Prostate gland (tissue), 2 donors: ENCODE measurements around the gene ZKSCAN3. TPM values are rescaled to one million over a fixed set of nuclear protein-coding genes. Genes with fewer than 3 reads are reported as not detected.

Experiments
- DNase-seq: peaks from one replicate; pipeline ENCODE4 v3.0.0-alpha.2; 2019; ENCODE audit warnings: low spot score
- H3K27ac ChIP-seq, 2 donors: fragments of 200-600 bp; sonication (generic); 2 replicates each; pipeline ENCODE4 v1.5.1; 2017 to 2019
- H3K27me3 ChIP-seq: fragments of 200-600 bp; sonication (generic); replicated peaks from 2 replicates; pipeline ENCODE4 v1.5.1; 2019; ENCODE audit not compliant: insufficient read depth
- H3K36me3 ChIP-seq, 2 donors: fragments of 200-600 bp; sonication (generic); 1 replicate in 1 of 2; 2 replicates in 1 of 2; pipeline versions ENCODE4 v1.5.1 to v1.8.1; 2017 to 2019
- H3K4me1 ChIP-seq: fragments of 200-600 bp; sonication (generic); replicated peaks from 2 replicates; pipeline ENCODE4 v1.5.1; 2019
- H3K4me3 ChIP-seq, 2 donors: fragments of 200-600 bp; sonication (generic); 2 replicates each; pipeline ENCODE4 v1.5.1; 2017 to 2019
- H3K9me3 ChIP-seq: fragments of 200-600 bp; sonication (generic); 2 replicates; pipeline ENCODE4 v1.5.1; 2017
- POLR2A ChIP-seq: fragments of 450-650 bp; IDR thresholded peaks from one replicate; pipeline ENCODE4 v1.6.1; 2016; ENCODE audit warnings: antibody characterized with exemption, mild to moderate bottlenecking
- POLR2AphosphoS5 ChIP-seq: sonication (generic); formaldehyde crosslinking; IDR thresholded peaks from one replicate; pipeline ENCODE4 v1.6.1; 2017; ENCODE audit warnings: antibody characterized with exemption
- WGBS: methylation state at CpG from one replicate; pipeline ENCODE4 v1.1.5; 2018; 5-methylcytosine and 5-hydroxymethylcytosine counted together
- intact Hi-C: fragments of 100-400 bp; cut with DNase I; formaldehyde crosslinking; loops from one replicate; pipeline ENCODE4 v1.14.2; 2022
- total RNA-seq, 2 donors: library from RNA; depleted of rRNA; stranded (reverse); fragments of >200 nt; gene quantifications; one replicate each; pipeline ENCODE4 v1.1.0, GENCODE V29; 2016
- TF ChIP-seq, protein P1 (sequence below), 4 experiments: fragments of 200-600 bp in 2 of 4; fragments of 450-650 bp in 2 of 4; sonication (generic) in 2 of 4; IDR thresholded peaks; 1 replicate in 3 of 4; 2 replicates in 1 of 4; pipeline ENCODE4 v1.5.1; 2016 to 2019; ENCODE audit warnings: antibody characterized with exemption in 4 of 4, mild to moderate bottlenecking in 2 of 4, moderate library complexity in 2 of 4

ZKSCAN3 gene
- total RNA-seq, 2 donors from 2014 or later: 5.9 to 6.5 TPM

DNA sequence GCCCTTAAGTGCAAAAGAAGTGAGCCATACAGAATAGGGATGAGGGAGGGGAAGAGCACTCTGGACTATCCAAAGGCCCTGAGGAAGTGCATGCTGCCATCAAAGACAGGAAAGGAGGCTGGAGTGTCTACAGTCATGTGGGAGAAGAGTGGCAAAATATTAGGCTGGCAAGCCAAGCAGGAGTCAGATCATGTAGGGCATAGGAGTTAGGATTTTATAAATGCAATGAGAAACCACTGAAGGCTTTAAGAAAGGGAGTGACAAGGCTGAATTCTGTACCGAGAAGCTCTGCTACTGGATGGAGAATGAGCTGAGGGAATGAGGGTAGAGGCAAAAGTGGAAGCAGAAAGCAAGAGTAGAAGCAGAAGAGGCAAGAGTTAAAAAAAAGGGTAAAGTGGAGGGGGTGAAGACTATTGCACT, 16.1 kb upstream of the ZKSCAN3 start:
- no peak for DNase-seq
- H3K4me1 ChIP-seq: no peaks in the 10 kb centered on the region
- H3K27me3 ChIP-seq: no peaks in the 10 kb centered on the region
- H3K36me3 ChIP-seq: no peaks in the 10 kb centered on the region
- H3K4me3 ChIP-seq: no peak overlapping the region
- no peak overlapping the region for H3K27ac ChIP-seq
- 90% methylated on average over 1 of the region's 1 CpG for WGBS
- TF ChIP-seq POLR2AphosphoS5 (no peak), POLR2A (no peak)
- TF ChIP-seq, protein P1, sequence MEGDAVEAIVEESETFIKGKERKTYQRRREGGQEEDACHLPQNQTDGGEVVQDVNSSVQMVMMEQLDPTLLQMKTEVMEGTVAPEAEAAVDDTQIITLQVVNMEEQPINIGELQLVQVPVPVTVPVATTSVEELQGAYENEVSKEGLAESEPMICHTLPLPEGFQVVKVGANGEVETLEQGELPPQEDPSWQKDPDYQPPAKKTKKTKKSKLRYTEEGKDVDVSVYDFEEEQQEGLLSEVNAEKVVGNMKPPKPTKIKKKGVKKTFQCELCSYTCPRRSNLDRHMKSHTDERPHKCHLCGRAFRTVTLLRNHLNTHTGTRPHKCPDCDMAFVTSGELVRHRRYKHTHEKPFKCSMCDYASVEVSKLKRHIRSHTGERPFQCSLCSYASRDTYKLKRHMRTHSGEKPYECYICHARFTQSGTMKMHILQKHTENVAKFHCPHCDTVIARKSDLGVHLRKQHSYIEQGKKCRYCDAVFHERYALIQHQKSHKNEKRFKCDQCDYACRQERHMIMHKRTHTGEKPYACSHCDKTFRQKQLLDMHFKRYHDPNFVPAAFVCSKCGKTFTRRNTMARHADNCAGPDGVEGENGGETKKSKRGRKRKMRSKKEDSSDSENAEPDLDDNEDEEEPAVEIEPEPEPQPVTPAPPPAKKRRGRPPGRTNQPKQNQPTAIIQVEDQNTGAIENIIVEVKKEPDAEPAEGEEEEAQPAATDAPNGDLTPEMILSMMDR (IDR thresholded peaks at IDR 0.05): no peak
- intact Hi-C loops: no loop called here
- H3K9me3 ChIP-seq: no peaks in the 10 kb centered on the region

GRCh38 chr6:28334286-28335039, 15.3 kb upstream of the ZKSCAN3 start:
- H3K4me3 ChIP-seq: no peak overlapping the region
- no peak for DNase-seq
- H3K4me1 ChIP-seq: no peaks in the 10 kb centered on the region
- H3K27me3 ChIP-seq: no peaks in the 10 kb centered on the region
- H3K9me3 ChIP-seq: no peaks in the 10 kb centered on the region
- intact Hi-C loops: loop anchor here (5.0 kb wide), 2 partner anchors 67 to 197 kb away; partner anchors contain the start of gene ZSCAN26
- no peak for TF ChIP-seq POLR2AphosphoS5
- TF ChIP-seq, protein P1 (IDR thresholded peaks at IDR 0.05): no peak
- TF ChIP-seq POLR2A: no peak
- 64% methylated on average over 7 of the region's 7 CpGs for WGBS
- peak overlapping the region; percentile 97 to 99 for H3K27ac ChIP-seq
- H3K36me3 ChIP-seq: no peaks in the 10 kb centered on the region

DNA sequence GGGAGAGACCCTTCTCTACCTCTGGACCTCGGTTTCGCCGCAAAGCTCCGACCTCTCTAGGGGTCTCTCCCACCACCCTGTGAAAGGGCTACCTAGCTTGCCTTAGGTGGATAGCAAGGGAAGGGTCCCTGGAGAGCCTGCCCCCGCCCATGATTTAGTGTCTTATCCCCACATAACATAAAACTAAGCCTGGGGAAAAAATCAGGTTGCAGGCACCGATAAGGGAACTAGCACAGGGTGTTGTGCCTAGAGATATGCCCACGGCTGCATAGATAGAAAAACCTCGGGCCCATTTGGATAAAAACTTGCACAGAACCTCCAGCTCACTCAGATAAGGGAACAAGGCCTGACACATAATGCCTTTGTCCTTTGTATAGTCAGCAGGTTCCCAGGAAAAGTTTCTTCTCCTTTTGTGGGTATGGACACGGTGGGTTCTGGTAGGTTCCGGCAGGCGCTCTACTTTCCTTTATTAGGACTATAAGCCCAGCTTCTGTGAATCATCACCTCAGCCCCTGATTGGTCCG, 14.6 kb upstream of the ZKSCAN3 start:
- 33% methylated on average over 12 of the region's 12 CpGs for WGBS
- no peaks in the 10 kb centered on the region for H3K27me3 ChIP-seq
- DNase-seq: no peak
- TF ChIP-seq POLR2A (no peak), POLR2AphosphoS5 (no peak)
- TF ChIP-seq, protein P1 (IDR thresholded peaks at IDR 0.05): no peak
- no peaks in the 10 kb centered on the region for H3K9me3 ChIP-seq
- H3K36me3 ChIP-seq: no peaks in the 10 kb centered on the region
- H3K4me1 ChIP-seq: no peaks in the 10 kb centered on the region
- H3K27ac ChIP-seq: peak overlapping the region; percentile 97 to 99
- intact Hi-C loops: loop anchor here (5.0 kb wide), 2 partner anchors 68 to 198 kb away; partner anchors contain the start of gene ZSCAN26
- peak overlapping the region; percentile 56 to 60 for H3K4me3 ChIP-seq

DNA sequence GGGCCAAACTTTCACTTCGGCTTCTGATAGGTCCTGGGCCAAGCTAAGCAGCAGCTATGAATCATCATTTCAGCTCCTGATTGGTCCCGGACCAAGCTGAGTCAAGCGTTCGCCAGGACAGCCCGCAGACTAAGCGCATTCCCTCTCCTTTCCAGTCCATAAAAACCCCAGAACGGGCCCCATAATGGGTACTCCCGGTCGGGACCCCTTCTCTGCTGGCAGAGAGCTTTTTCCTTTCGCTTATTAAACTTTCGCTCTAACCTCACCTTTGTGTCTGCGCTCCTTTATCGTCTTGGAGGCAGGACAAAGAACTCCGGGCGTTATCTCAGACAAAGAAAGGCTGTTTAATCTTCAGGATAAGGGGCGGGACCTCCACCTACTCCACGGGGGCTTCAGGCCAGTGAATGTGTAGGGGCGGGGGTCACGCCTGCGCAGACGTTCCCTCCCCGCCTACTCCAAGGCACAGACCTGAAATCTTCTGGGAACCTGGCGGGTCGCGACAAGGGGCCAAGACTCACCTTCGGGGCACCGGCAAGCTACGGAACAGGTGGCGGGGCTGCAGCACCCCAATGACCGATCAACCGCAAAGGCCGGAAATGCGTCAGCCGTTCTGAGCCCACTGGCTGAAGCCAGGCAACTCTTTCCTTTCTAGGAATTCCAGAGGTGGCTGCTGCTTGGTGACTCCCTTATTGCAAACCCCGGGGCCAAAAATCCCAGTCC, 14.0 kb upstream of the ZKSCAN3 start, which contains the start of gene ZSCAN31:
TSS of gene ZSCAN31 (minus strand) at position 585 of the 720 bp plus-strand sequence. CDS start 6,465 bp downstream, outside the sequence.
- WGBS: 1% methylated on average over 34 of the region's 35 CpGs
- Histone ChIP-seq H3K9me3 (no peaks in the 10 kb centered on the region), H3K4me3 (peak within 1 kb of the TSS; percentile 56 to 60), H3K4me1 (no peaks in the 10 kb centered on the region), H3K27me3 (no peaks in the 10 kb centered on the region), H3K27ac (peak within 1 kb of the TSS; percentile 97 to 99), H3K36me3 (no peaks in the 10 kb centered on the region)
- DNase-seq: peak; percentile 93
- intact Hi-C loops: loop anchor here (5.0 kb wide), 2 partner anchors 68 to 198 kb away; partner anchors contain the start of gene ZSCAN26
- peak; percentile 84 for TF ChIP-seq POLR2AphosphoS5
- peak; percentile 52 for TF ChIP-seq POLR2A
- TF ChIP-seq, protein P1 (IDR thresholded peaks at IDR 0.05): no peak
